22Rv1 (cell line): ENCODE measurements around the gene SF3B1.
"Not testable (repeated sequence)": the region's sequence is repeated elsewhere in the genome, so short reads cannot be mapped to it uniquely, and the experiment has no call there.

ENCODE experiments used
- H3K27ac ChIP-seq: fragments of 450-650 bp; 2 replicates; pipeline ENCODE4 v1.5.1; 2017
- CTCF ChIP-seq: fragments of 450-650 bp; IDR thresholded peaks from 2 replicates; pipeline ENCODE4 v1.5.1; 2017; ENCODE audit warnings: mild to moderate bottlenecking
- ZFX ChIP-seq: fragments of 450-650 bp; IDR thresholded peaks from 2 replicates; pipeline ENCODE4 v1.6.1; 2017; ENCODE audit warnings: antibody characterized with exemption, borderline replicate concordance

SF3B1 gene

GRCh38 chr2:197372592-197372991 lies 62.2 kb downstream of the SF3B1 start:
- H3K27ac ChIP-seq: no peak overlapping the region
- TF ChIP-seq CTCF: no peak
- no peak for TF ChIP-seq ZFX

- H3K27ac ChIP-seq: not testable (repeated sequence)
These were observed 64.2 kb downstream of the SF3B1 start for GRCh38 chr2:197370664-197371063.

- TF ChIP-seq CTCF (no peak), ZFX (no peak)
These were observed 64.9 kb downstream of the SF3B1 start for GRCh38 chr2:197369933-197370320.

GRCh38 chr2:197369228-197369932 lies 65.4 kb downstream of the SF3B1 start:
- TF ChIP-seq CTCF (no peak), ZFX (no peak)
- no peak overlapping the region for H3K27ac ChIP-seq

More at GRCh38 chr2:197369933-197370320, 64.9 kb downstream of the SF3B1 start:
- no peak overlapping the region for H3K27ac ChIP-seq

- no peak for TF ChIP-seq ZFX
- TF ChIP-seq CTCF: no peak
- no peak overlapping the region for H3K27ac ChIP-seq
These were observed 66.4 kb downstream of the SF3B1 start for GRCh38 chr2:197368412-197368811.

- TF ChIP-seq ZFX (no peak), CTCF (no peak)
- H3K27ac ChIP-seq: no peak overlapping the region
These were observed 70.8 kb downstream of the SF3B1 start for GRCh38 chr2:197363998-197364397.

GRCh38 chr2:197360744-197361156 lies 74.1 kb downstream of the SF3B1 start:
- TF ChIP-seq CTCF (no peak), ZFX (no peak)
- H3K27ac ChIP-seq: no peak overlapping the region

- peak; percentile 34 for TF ChIP-seq CTCF
- TF ChIP-seq ZFX: no peak
- no peak overlapping the region for H3K27ac ChIP-seq
These were observed 75.0 kb downstream of the SF3B1 start for GRCh38 chr2:197359859-197360258.
